ENCODE data around the gene MAGI1. TPM values are rescaled to one million over a fixed set of nuclear protein-coding genes. Genes with fewer than 3 reads are reported as not detected.
A peak's percentile ranks its signal among the peaks of the same experiment; 100 is the strongest.

The MAGI1 gene
- total RNA-seq, 1 donor from 2014 or later = 18.7 TPM

DNA sequence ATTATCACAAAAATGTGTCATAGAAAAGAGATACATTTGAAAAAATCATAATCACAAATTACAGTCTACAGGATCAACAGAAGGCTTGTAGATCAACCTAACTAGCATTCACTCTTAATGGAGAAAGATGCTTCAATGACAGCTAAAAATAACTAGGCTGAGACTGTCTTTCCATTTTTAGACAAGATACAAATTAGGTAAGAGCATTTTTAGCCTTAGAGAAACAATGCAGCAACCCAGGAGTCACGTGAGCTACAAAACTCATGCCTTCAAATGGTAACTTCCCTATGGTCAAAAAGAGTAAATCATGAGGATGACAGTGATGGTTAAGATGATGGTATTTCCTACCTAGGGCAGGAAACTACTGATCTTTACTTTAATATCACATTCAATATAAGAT is 415.4 kb downstream of the MAGI1 start:
- Mint-ChIP-seq H3K27me3 (ENCODE audit: low read depth) (no peaks in the 10 kb centered on the region), H3K36me3 (ENCODE audit: low read depth) (no peaks in the 10 kb centered on the region), H3K9me3 (ENCODE audit: low read depth) (no peaks in the 10 kb centered on the region), H3K4me3 (ENCODE audit: unreplicated experiment) (no peak overlapping the region), H3K4me1 (ENCODE audit: low read depth) (peaks cover 13% of the 10 kb centered on the region), H3K27ac (ENCODE audit: unreplicated experiment) (no peak overlapping the region)
- TF ChIP-seq, protein P1, sequence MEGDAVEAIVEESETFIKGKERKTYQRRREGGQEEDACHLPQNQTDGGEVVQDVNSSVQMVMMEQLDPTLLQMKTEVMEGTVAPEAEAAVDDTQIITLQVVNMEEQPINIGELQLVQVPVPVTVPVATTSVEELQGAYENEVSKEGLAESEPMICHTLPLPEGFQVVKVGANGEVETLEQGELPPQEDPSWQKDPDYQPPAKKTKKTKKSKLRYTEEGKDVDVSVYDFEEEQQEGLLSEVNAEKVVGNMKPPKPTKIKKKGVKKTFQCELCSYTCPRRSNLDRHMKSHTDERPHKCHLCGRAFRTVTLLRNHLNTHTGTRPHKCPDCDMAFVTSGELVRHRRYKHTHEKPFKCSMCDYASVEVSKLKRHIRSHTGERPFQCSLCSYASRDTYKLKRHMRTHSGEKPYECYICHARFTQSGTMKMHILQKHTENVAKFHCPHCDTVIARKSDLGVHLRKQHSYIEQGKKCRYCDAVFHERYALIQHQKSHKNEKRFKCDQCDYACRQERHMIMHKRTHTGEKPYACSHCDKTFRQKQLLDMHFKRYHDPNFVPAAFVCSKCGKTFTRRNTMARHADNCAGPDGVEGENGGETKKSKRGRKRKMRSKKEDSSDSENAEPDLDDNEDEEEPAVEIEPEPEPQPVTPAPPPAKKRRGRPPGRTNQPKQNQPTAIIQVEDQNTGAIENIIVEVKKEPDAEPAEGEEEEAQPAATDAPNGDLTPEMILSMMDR (IDR thresholded peaks at IDR 0.05) = no peak
- no peak for DNase-seq (ENCODE audit: low spot score)

DNA sequence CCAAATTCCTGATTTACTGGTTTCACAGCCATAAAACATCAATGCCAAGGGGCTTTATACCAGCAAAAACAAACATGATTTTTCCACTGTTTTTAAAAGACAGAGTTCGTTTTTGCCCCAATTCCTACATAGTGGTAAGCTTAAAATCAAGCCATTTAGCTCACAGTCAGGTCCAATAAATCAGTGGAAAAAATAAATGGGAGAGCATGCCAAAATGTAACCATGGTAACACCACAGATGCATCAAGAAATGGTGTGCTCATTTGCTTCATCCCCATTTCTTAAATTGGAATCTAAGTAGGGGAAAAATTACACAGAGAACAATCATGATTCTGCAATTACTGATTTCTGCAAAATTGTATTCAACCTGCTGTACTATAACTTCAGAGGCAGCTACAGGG is 418.8 kb downstream of the MAGI1 start:
- peaks cover 1% of the 10 kb centered on the region for H3K36me3 Mint-ChIP-seq (ENCODE audit: low read depth)
- H3K4me3 Mint-ChIP-seq (ENCODE audit: unreplicated experiment) = no peak overlapping the region
- DNase-seq (ENCODE audit: low spot score) = no peak
- H3K4me1 Mint-ChIP-seq (ENCODE audit: low read depth) = peaks cover 6% of the 10 kb centered on the region
- TF ChIP-seq, protein P1 (IDR thresholded peaks at IDR 0.05) = no peak
- no peaks in the 10 kb centered on the region for H3K9me3 Mint-ChIP-seq (ENCODE audit: low read depth)
- no peaks in the 10 kb centered on the region for H3K27me3 Mint-ChIP-seq (ENCODE audit: low read depth)
- no peak overlapping the region for H3K27ac Mint-ChIP-seq (ENCODE audit: unreplicated experiment)

GRCh38 chr3:65619451-65619881 is 419.3 kb downstream of the MAGI1 start:
- Mint-ChIP-seq H3K9me3 (ENCODE audit: low read depth) (no peaks in the 10 kb centered on the region), H3K27ac (ENCODE audit: unreplicated experiment) (peak overlapping the region; percentile 4)
- DNase-seq (ENCODE audit: low spot score) = no peak

DNA sequence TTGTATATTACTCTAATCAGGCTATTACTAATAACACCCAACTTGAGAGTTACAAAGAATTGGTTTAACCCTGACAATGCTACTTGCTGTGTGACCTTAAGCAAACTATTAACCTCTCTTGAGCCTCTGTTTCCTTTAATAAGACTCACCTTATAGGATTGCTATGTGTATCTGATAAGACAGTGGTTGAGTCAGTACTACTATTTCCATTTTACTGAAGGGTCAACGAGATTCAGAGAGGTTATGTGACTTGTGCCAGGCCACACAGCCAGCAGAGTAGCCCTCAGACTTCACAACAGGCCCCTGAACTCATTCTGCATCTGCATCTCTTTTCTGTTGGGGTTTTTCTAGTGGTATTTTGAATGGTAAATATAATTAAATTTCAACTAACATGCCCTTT is 420.1 kb downstream of the MAGI1 start:
- Mint-ChIP-seq H3K27ac (ENCODE audit: unreplicated experiment) (no peak overlapping the region), H3K9me3 (ENCODE audit: low read depth) (no peaks in the 10 kb centered on the region), H3K27me3 (ENCODE audit: low read depth) (no peaks in the 10 kb centered on the region), H3K36me3 (ENCODE audit: low read depth) (peaks cover 1% of the 10 kb centered on the region), H3K4me1 (ENCODE audit: low read depth) (peaks cover 6% of the 10 kb centered on the region), H3K4me3 (ENCODE audit: unreplicated experiment) (no peak overlapping the region)
- DNase-seq (ENCODE audit: low spot score) = no peak
- TF ChIP-seq, protein P1 (IDR thresholded peaks at IDR 0.05) = no peak

More at GRCh38 chr3:65619451-65619881, 419.3 kb downstream of the MAGI1 start:
- TF ChIP-seq, protein P1 (IDR thresholded peaks at IDR 0.05) = no peak
- H3K4me3 Mint-ChIP-seq (ENCODE audit: unreplicated experiment) = no peak overlapping the region
- H3K36me3 Mint-ChIP-seq (ENCODE audit: low read depth) = peaks cover 1% of the 10 kb centered on the region
- H3K27me3 Mint-ChIP-seq (ENCODE audit: low read depth) = no peaks in the 10 kb centered on the region
- peaks cover 6% of the 10 kb centered on the region for H3K4me1 Mint-ChIP-seq (ENCODE audit: low read depth)

GRCh38 chr3:65617787-65618186 is 420.9 kb downstream of the MAGI1 start:
- Mint-ChIP-seq H3K9me3 (ENCODE audit: low read depth) (no peaks in the 10 kb centered on the region), H3K4me3 (ENCODE audit: unreplicated experiment) (no peak overlapping the region), H3K27me3 (ENCODE audit: low read depth) (no peaks in the 10 kb centered on the region), H3K4me1 (ENCODE audit: low read depth) (peaks cover 6% of the 10 kb centered on the region), H3K27ac (ENCODE audit: unreplicated experiment) (no peak overlapping the region), H3K36me3 (ENCODE audit: low read depth) (peaks cover 1% of the 10 kb centered on the region)
- no peak for DNase-seq (ENCODE audit: low spot score)
- TF ChIP-seq, protein P1 (IDR thresholded peaks at IDR 0.05) = no peak
